ENCODE data around the gene ANO6. TPM values are rescaled to one million over a fixed set of nuclear protein-coding genes. Genes with fewer than 3 reads are reported as not detected.

Gene ANO6
- polyA plus RNA-seq, 1 donor (not counting 4 experiments of a cell fraction or from before 2014, with no cell fraction given) = 64.3 TPM

GRCh38 chr12:45242180-45242579 lies 26.3 kb downstream of the ANO6 start:
- FAIRE-seq (no peak), DNase-seq (ENCODE audit: low read depth, low spot score) (no peak)
- Histone ChIP-seq H3K4me3 (ENCODE audit: control insufficient read depth in 2 of 3, extremely low read depth in 1 of 3, insufficient read depth in 2 of 3, low read depth in 1 of 3, low read length in 3 of 3) (no peak overlapping the region), H3K9me1 (ENCODE audit: control insufficient read depth, extremely low read depth, insufficient read depth, low read length) (no peaks in the 10 kb centered on the region), H4K20me1 (ENCODE audit: control insufficient read depth, extremely low read depth, insufficient read depth, low read length) (no peaks in the 10 kb centered on the region), H3K27ac (ENCODE audit: control insufficient read depth, insufficient read depth, low read length) (no peak overlapping the region), H3K36me3 (ENCODE audit: control insufficient read depth in 2 of 2, extremely low read depth in 1 of 2, insufficient read depth in 2 of 2, low read length in 2 of 2) (peaks cover 0 to 2% of the 10 kb centered on the region in 2 experiments), H3K79me2 (ENCODE audit: control insufficient read depth, insufficient read depth, low read length) (peaks cover 87% of the 10 kb centered on the region), H3K9me3 (ENCODE audit: control insufficient read depth, low read depth, low read length) (no peaks in the 10 kb centered on the region), H3K4me1 (ENCODE audit: control insufficient read depth, extremely low read depth, insufficient read depth, low read length) (no peaks in the 10 kb centered on the region), H3K27me3 (ENCODE audit: control insufficient read depth, extremely low read depth, insufficient read depth, low read length) (no peaks in the 10 kb centered on the region), H3K4me2 (ENCODE audit: control insufficient read depth, extremely low read depth, insufficient read depth, low read depth, low read length) (no peak overlapping the region), H2AFZ (ENCODE audit: control insufficient read depth, low read length) (no peak overlapping the region), H3K9ac (ENCODE audit: control insufficient read depth, extremely low read depth, insufficient read depth, low read length) (no peak overlapping the region)
- TF ChIP-seq, protein P1, sequence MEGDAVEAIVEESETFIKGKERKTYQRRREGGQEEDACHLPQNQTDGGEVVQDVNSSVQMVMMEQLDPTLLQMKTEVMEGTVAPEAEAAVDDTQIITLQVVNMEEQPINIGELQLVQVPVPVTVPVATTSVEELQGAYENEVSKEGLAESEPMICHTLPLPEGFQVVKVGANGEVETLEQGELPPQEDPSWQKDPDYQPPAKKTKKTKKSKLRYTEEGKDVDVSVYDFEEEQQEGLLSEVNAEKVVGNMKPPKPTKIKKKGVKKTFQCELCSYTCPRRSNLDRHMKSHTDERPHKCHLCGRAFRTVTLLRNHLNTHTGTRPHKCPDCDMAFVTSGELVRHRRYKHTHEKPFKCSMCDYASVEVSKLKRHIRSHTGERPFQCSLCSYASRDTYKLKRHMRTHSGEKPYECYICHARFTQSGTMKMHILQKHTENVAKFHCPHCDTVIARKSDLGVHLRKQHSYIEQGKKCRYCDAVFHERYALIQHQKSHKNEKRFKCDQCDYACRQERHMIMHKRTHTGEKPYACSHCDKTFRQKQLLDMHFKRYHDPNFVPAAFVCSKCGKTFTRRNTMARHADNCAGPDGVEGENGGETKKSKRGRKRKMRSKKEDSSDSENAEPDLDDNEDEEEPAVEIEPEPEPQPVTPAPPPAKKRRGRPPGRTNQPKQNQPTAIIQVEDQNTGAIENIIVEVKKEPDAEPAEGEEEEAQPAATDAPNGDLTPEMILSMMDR (optimal IDR thresholded peaks at IDR 0.05 in 1 of 3, IDR thresholded peaks at IDR 0.05 in 1 of 3, conservative IDR thresholded peaks at IDR 0.05 in 1 of 3; ENCODE audit: extremely low read depth in 1 of 3, insufficient read depth in 2 of 3, low read length in 3 of 3) = no peak
- no peak for TF ChIP-seq EZH2 (IDR thresholded peaks at IDR 0.05; ENCODE audit: low read length)
- dilution Hi-C loops (cut with MboI; ENCODE audit: extremely low pct_ligation_motif_present, low sequenced_read_pairs) = no loop called here

DNA sequence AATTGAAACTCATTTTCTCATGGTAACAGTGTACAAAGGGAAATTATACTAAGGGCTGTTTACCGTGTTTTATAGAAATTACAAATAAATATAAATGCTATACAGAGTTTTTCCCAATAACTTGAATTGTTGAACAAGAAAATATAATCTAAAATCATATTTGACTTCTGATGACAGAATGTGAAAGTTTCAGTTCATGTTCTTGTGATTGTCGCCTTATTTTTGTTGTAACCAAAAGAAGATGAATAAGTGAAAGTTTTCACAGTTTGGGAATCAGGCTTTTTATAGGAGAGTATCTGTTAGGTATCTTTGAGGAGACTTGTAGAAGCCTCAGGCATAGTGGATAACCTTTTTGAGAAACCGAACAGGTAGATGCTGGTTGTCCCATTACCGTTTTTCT lies 28.1 kb downstream of the ANO6 start:
- TF ChIP-seq, protein P1 (optimal IDR thresholded peaks at IDR 0.05 in 1 of 3, IDR thresholded peaks at IDR 0.05 in 1 of 3, conservative IDR thresholded peaks at IDR 0.05 in 1 of 3; ENCODE audit: extremely low read depth in 1 of 3, insufficient read depth in 2 of 3, low read length in 3 of 3) = no peak
- TF ChIP-seq EZH2 (IDR thresholded peaks at IDR 0.05; ENCODE audit: low read length) = no peak
- Histone ChIP-seq H3K9me3 (ENCODE audit: control insufficient read depth, low read depth, low read length) (no peaks in the 10 kb centered on the region), H3K9me1 (ENCODE audit: control insufficient read depth, extremely low read depth, insufficient read depth, low read length) (no peaks in the 10 kb centered on the region), H3K4me2 (ENCODE audit: control insufficient read depth, extremely low read depth, insufficient read depth, low read depth, low read length) (no peak overlapping the region), H2AFZ (ENCODE audit: control insufficient read depth, low read length) (no peak overlapping the region), H3K36me3 (ENCODE audit: control insufficient read depth in 2 of 2, extremely low read depth in 1 of 2, insufficient read depth in 2 of 2, low read length in 2 of 2) (peaks cover 0 to 3% of the 10 kb centered on the region in 2 experiments), H3K9ac (ENCODE audit: control insufficient read depth, extremely low read depth, insufficient read depth, low read length) (no peak overlapping the region), H3K4me1 (ENCODE audit: control insufficient read depth, extremely low read depth, insufficient read depth, low read length) (no peaks in the 10 kb centered on the region), H3K27me3 (ENCODE audit: control insufficient read depth, extremely low read depth, insufficient read depth, low read length) (no peaks in the 10 kb centered on the region), H3K4me3 (ENCODE audit: control insufficient read depth in 2 of 3, extremely low read depth in 1 of 3, insufficient read depth in 2 of 3, low read depth in 1 of 3, low read length in 3 of 3) (no peak overlapping the region), H3K27ac (ENCODE audit: control insufficient read depth, insufficient read depth, low read length) (no peak overlapping the region), H3K79me2 (ENCODE audit: control insufficient read depth, insufficient read depth, low read length) (peaks cover 94% of the 10 kb centered on the region), H4K20me1 (ENCODE audit: control insufficient read depth, extremely low read depth, insufficient read depth, low read length) (no peaks in the 10 kb centered on the region)
- dilution Hi-C loops (cut with MboI; ENCODE audit: extremely low pct_ligation_motif_present, low sequenced_read_pairs) = no loop called here
- no peak for FAIRE-seq
- no peak for DNase-seq (ENCODE audit: low read depth, low spot score)

Data from keratinocyte (primary cell).